OCI-LY3 (cell line): ENCODE data around the gene EFNA3.
A peak's percentile ranks its signal among the peaks of the same experiment; 100 is the strongest.

Experiments used
- H2AFZ ChIP-seq: fragments of 200-600, 300-600 bp; shearing (Covaris generic); 2 replicates; pipeline ENCODE4 v1.6.0; 2014; ENCODE audit warnings: antibody characterized with exemption, low read depth, low read length
- H3K27ac ChIP-seq: fragments of 200-600, 300-600 bp; sonication (generic); 2 replicates; pipeline ENCODE4 v1.5.1; 2014; ENCODE audit warnings: mild to moderate bottlenecking, low read length, moderate library complexity, mixed read lengths
- H3K27me3 ChIP-seq: fragments of 200-600, 300-600 bp; sonication (generic); 2 replicates; pipeline ENCODE4 v1.6.1; 2014; ENCODE audit warnings: low read depth, low read length, mixed read lengths
- H3K36me3 ChIP-seq: fragments of 200-600, 300-600 bp; sonication (generic); replicated peaks from 2 replicates; pipeline ENCODE3; 2014; ENCODE audit warnings: low read depth, low read length, mixed read lengths
- H3K4me1 ChIP-seq: fragments of 300-600, 200-600 bp; sonication (generic); 2 replicates; pipeline ENCODE4 v1.6.1; 2014; ENCODE audit warnings: low read length, mixed read lengths
- H3K4me2 ChIP-seq: fragments of 200-600, 300-600 bp; sonication (generic); 2 replicates; pipeline ENCODE4 v1.6.1; 2014; ENCODE audit warnings: low read length, mixed read lengths
- H3K4me3 ChIP-seq: fragments of 300-600, 200-600 bp; sonication (generic); 2 replicates; pipeline ENCODE4 v1.5.1; 2014; ENCODE audit warnings: antibody characterized with exemption, mild to moderate bottlenecking, low read length, moderate library complexity
- H3K79me2 ChIP-seq: fragments of 300-600, 200-600 bp; shearing (Covaris generic); 2 replicates; pipeline ENCODE4 v1.6.1; 2014; ENCODE audit warnings: mild to moderate bottlenecking, low read length, mixed read lengths
- H3K9ac ChIP-seq: fragments of 300-600, 200-600 bp; shearing (Covaris generic); 2 replicates; pipeline ENCODE4 v1.6.0; 2014; ENCODE audit warnings: mild to moderate bottlenecking, low read length, moderate library complexity
- H3K9me3 ChIP-seq: fragments of 200-600, 300-600 bp; shearing (Covaris generic); 2 replicates; pipeline ENCODE4 v1.6.1; 2014; ENCODE audit warnings: low read length, mixed read lengths; ENCODE audit not compliant: insufficient read depth
- H4K20me1 ChIP-seq: fragments of 200-600, 300-600 bp; sonication (generic); 2 replicates; pipeline ENCODE4 v1.6.1; 2016; ENCODE audit warnings: low read length, mixed read lengths; ENCODE audit not compliant: insufficient read depth
- EZH2phosphoT487 ChIP-seq: fragments of 200-600 bp; shearing (Covaris generic); IDR thresholded peaks from 2 replicates; pipeline ENCODE4 v1.6.1; 2018; ENCODE audit warnings: antibody characterized with exemption, mixed run types, low read depth
- TF ChIP-seq, protein P1 (sequence below): fragments of 200-600, 300-600 bp; sonication (generic); IDR thresholded peaks from 2 replicates; pipeline ENCODE4 v1.5.1; 2014; ENCODE audit warnings: antibody characterized with exemption, low read length, low read depth

Gene EFNA3

DNA sequence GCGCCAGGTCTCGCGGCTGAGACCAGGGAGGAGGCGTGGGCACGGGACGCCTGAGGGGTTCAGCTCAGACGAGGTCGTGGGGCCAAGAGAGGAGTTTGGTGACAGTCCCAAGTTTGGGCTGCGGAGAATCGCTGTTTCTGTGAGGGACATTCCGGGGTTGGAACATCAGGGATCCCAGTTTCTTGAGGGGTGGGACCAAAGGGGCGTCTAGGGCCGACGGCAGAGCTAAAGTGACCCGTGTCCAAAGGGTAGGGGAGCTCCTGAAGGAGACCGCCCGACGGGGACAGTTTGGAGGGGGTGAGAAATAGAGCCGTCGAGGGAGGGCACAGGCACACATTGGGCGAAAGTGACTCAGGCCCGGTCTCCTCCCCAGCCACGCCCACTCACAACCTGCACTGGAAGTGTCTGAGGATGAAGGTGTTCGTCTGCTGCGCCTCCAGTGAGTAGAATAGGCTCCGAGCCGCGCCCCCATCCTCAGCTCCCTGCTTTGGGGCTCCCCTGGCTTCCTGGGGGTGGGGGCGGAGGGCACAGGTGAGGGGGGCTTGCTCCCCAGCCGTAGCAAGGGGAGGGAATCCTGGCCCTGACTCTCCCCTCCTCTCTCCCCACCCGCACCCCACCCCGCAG lies 7.0 kb downstream of the EFNA3 start:
- Histone ChIP-seq H3K4me2 (peak overlapping the region; percentile 79), H3K4me3 (peak overlapping the region; percentile 85), H3K9ac (peak overlapping the region; percentile 63), H3K4me1 (peaks cover 24% of the 10 kb centered on the region), H3K36me3 (peaks cover 3% of the 10 kb centered on the region), H3K79me2 (no peaks in the 10 kb centered on the region), H3K27me3 (peaks cover 6% of the 10 kb centered on the region), H3K27ac (peak overlapping the region; percentile 75), H3K9me3 (no peaks in the 10 kb centered on the region), H4K20me1 (no peaks in the 10 kb centered on the region), H2AFZ (peak overlapping the region; percentile 73; the same call in 1 of the 2 replicates)
- TF ChIP-seq, protein P1, sequence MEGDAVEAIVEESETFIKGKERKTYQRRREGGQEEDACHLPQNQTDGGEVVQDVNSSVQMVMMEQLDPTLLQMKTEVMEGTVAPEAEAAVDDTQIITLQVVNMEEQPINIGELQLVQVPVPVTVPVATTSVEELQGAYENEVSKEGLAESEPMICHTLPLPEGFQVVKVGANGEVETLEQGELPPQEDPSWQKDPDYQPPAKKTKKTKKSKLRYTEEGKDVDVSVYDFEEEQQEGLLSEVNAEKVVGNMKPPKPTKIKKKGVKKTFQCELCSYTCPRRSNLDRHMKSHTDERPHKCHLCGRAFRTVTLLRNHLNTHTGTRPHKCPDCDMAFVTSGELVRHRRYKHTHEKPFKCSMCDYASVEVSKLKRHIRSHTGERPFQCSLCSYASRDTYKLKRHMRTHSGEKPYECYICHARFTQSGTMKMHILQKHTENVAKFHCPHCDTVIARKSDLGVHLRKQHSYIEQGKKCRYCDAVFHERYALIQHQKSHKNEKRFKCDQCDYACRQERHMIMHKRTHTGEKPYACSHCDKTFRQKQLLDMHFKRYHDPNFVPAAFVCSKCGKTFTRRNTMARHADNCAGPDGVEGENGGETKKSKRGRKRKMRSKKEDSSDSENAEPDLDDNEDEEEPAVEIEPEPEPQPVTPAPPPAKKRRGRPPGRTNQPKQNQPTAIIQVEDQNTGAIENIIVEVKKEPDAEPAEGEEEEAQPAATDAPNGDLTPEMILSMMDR: no peak
- TF ChIP-seq EZH2phosphoT487: no peak

DNA sequence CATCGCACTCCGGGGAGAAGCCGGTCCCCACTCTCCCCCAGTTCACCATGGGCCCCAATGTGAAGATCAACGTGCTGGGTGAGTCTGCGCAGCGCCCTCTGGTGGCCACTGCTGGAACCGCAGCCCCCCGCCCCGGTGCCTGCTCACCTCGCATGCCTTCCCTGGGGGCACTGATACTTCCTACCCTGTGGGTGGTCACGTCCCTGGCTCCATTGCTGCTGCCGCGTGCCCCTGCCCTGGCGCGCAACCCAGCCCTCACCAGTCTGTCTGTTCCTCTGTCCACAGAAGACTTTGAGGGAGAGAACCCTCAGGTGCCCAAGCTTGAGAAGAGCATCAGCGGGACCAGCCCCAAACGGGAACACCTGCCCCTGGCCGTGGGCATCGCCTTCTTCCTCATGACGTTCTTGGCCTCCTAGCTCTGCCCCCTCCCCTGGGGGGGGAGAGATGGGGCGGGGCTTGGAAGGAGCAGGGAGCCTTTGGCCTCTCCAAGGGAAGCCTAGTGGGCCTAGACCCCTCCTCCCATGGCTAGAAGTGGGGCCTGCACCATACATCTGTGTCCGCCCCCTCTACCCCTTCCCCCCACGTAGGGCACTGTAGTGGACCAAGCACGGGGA lies 7.6 kb downstream of the EFNA3 start:
- H3K4me1 ChIP-seq: peaks cover 25% of the 10 kb centered on the region
- H3K27me3 ChIP-seq: peaks cover 5% of the 10 kb centered on the region
- peak overlapping the region; percentile 79 for H3K4me2 ChIP-seq
- no peaks in the 10 kb centered on the region for H3K79me2 ChIP-seq
- H3K9me3 ChIP-seq: no peaks in the 10 kb centered on the region
- no peaks in the 10 kb centered on the region for H4K20me1 ChIP-seq
- H3K36me3 ChIP-seq: peaks cover 3% of the 10 kb centered on the region
- TF ChIP-seq, protein P1: peak; percentile 90
- no peak for TF ChIP-seq EZH2phosphoT487
- H2AFZ ChIP-seq: peak overlapping the region; percentile 84; the same call in 1 of the 2 replicates
- H3K27ac ChIP-seq: peak overlapping the region; percentile 75
- H3K4me3 ChIP-seq: peak overlapping the region; percentile 85
- peak overlapping the region; percentile 63 for H3K9ac ChIP-seq

GRCh38 chr1:155086856-155087535 lies 8.4 kb downstream of the EFNA3 start:
- Histone ChIP-seq H3K27ac (no peak overlapping the region), H3K36me3 (peaks cover 3% of the 10 kb centered on the region), H3K79me2 (no peaks in the 10 kb centered on the region), H3K4me1 (peaks cover 28% of the 10 kb centered on the region), H3K27me3 (no peaks in the 10 kb centered on the region), H2AFZ (no peak overlapping the region), H3K9me3 (no peaks in the 10 kb centered on the region), H3K4me3 (peak overlapping the region; percentile 85; the same call in 1 of the 2 replicates), H3K4me2 (peak overlapping the region; percentile 79), H3K9ac (no peak overlapping the region), H4K20me1 (no peaks in the 10 kb centered on the region)
- TF ChIP-seq EZH2phosphoT487: no peak
- TF ChIP-seq, protein P1: peak; percentile 46
